NCI-H460 (cell line): ENCODE measurements around the gene HCLS1. TPM values are rescaled to one million over a fixed set of nuclear protein-coding genes. Genes with fewer than 3 reads are reported as not detected.

Experiments used
- DNase-seq: peaks from one replicate; pipeline ENCODE4 v3.0.0-alpha.2; 2016; ENCODE audit warnings: low read depth; ENCODE audit errors: extremely low read depth
- total RNA-seq: library from RNA; depleted of rRNA; stranded (reverse); fragments of >200 nt; shearing (Covaris generic); gene quantifications from 2 replicates; pipeline ENCODE4 v1.2.3, GENCODE V29; 2014

Gene HCLS1
- total RNA-seq, 1 experiment from 2014 or later, result 7.3 TPM

DNA sequence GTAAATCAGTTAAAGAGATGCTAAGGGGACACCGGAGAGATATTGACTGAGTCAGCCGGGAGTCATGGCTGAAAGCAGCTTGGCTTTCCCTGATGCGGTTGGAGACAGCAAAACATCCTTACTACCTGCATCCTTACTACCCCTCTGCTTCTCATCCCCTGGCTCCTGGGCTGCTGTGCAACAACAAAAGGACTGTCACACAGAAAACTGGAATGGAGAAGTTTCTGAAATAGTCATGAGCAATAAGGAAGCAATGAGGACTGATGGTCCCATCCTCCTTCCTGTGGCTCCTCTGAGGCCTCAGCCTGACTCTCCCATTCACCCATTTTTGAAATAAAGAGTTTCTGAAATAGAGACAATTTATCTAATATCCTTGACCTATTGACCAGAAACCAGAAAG, 1.1 kb downstream of the HCLS1 start:
- DNase-seq, result no peak

DNA sequence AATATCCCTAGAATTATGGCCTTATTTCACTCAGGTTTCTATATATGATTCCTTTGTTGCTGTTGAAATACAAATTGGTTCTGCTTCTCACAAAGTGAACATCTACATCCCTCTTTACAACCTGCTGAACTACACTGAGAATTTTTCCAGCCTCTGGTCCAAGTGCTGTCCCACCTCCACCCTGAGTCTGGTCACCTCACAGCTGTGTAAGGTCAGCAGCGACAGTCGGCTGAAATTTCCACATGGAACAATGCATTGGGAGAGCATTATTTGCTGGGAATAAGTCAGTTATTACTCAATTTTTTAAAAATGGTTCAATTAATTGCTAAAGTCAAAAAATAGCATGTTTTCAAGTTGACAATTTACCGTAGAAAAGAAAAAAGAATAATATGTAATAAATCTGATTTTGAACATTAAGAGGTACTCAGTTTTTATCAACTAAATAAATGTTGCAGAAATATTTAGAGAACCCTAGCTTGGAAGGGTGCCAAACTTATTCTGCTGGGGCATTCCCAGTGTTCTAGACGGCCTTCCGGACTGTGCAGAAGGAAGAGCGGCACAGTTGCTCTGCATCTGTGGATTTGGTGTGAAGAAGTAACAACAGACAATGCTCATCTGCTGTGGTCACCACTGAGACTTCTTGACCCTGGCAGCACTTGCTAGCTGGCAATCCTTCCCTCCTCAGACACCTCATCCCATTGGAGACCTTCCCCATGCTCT, 1.8 kb downstream of the HCLS1 start:
- no peak for DNase-seq

DNA sequence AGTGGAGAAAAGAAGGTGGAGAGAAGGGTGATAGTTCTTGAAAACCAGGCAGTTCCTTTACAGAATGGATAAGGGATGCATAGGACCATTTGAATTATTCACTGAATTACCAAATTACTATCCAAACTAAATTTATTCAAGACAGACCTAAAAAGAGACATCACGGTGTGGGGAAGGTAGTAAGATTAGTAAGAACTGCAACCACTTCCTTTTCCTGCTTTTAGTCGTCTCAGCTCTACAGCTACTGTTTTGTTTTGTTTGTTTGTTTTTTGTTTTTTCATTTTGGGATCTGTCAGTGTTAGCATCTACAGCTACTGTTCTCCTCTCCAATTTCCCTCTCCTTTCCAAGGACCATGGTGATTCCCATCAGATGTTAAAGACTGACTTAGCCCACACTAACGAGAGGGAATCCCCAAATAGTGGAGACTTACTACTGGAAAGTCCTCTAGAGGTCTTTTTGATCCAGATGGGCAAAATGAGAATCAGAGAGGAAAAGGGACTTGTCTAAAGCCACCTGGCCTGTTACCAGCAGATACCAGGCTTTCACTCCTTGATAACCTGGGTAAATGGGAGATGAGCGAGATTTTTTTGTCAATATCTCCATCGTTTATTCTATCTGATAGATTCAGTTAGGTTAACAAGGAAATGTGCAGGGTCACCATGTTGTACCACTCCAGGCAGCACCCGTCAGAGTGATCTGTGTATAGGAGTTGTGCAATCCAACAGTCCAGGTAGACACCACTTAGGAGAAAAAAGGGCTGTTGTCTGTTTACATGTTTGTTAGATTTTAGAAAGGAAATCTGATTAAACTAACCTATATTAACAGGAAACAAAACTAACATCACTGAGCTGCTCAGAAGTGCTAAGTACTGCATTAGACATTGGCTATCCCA, 6.0 kb downstream of the HCLS1 start:
- DNase-seq, result no peak

DNA sequence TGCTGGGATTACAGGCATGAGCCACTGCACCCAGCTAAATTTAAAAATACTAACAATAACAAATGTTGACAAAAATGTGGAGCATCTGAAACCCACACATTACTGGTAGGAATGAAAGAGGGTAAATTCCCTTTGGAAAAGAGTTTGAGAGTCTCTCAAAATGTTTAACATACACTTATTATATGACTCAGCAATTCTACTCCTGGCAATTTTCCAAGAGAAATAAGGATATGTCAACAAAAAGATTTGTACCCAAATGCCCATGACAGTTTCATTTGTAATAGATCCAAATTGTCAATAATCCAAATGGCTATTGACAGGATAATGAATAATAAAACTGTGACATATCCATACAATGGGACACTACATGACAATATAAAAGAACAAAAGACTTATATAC, 9.0 kb downstream of the HCLS1 start:
- peak; percentile 40 for DNase-seq

DNA sequence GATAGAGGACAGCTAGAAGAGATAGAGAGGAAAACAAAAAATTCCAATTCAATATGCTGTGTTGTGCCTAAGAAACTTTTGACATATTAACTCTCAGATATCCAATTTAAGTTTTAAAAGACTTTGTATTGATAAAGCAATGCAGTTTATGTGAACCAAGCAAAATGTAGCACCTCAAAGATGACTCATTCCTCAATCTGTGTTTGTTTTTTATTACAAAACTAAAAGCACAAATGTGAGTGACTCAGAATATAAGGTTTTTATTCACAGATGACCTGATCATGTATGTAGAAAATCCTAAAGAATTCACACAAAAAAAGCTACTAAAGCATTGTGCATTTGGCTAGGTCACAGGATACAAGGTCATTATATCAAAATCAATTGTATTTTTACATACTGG, 11.1 kb downstream of the HCLS1 start:
- no peak for DNase-seq

DNA sequence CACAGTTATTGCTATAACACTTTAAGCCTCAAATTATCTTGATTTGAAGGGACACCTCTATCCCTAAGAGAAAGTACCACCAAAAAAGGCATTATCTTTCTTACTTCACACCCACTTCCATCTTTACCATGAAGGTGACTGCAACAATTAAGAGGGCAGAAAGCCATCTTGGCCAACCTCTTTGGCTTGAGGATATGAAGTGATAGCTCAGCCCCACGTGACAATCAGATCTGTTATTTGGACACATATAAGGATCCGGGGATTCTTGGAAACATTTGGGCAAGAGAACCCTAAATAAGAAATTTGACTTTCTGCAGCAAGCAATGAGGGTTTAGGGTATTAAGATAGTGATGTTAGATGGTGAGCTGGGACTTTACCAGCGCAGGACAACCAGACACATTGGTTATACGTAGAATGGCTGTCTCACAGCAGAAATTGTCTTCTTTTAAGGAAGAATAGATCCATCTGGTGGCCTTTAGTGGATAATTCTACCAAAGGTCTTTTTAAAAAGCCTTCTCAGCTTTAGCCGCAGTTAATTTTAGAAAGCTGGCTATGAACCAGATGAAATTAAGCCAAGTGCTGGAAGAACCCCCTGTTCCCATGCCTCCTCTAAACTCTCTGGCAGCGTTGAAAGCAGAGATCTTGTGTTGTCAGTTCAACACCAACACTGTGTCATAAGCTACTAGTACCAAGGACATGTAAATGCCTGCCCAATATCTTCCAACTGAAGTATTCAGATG, 12.3 kb downstream of the HCLS1 start:
- DNase-seq, result no peak

DNA sequence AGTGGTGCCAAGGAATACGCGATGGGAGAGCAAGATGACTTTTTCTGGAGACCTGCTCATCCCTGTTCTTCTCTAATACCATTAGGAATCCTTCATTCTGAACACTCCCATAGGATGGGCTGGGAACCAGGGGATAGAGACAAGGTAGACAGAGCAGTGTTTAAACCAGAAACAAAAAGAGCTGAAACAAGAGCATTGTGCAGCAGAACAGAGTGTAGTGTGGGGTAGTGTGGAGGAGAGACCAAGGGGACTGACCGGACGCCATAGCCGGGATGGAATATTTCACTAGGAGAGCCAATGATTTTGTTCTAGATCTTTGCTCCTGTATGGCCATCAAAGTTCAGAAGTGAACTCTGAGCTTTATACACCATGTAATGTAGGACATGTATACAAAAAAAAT, 15.6 kb downstream of the HCLS1 start:
- DNase-seq, result no peak

DNA sequence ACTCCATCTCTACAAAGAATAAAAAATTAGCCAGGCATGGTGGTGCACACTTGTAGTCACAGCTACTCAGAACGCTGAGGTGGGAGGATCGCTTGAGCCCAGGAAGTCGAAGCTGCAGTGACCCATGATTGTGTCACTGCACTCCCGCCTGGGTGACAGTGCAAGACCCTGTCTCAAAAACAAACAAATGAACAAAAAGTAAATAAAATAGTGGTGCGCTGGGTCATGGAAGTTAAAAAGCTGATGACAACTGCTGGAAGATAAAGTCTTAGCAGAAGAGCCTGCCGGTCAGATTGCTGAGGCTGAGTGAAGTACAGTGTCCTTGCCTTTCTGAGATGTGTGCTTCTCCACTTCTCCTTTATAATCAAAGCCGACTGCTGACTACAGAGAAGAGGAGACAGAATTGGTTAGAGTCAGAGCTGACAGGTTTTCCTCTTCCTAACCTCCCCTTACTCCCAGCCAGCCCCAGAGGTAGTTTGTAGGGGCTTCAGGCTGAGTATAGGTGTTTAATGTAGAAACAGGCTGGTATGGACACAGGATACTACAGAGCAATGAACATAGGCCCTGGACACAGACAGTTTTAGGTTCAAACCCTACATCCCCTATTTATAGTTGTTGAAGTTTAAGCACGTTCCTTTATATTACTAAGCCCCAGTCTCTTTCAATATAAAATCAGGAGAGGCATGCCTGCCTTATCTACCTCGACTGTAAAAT, 17.9 kb downstream of the HCLS1 start:
- DNase-seq, result no peak

DNA sequence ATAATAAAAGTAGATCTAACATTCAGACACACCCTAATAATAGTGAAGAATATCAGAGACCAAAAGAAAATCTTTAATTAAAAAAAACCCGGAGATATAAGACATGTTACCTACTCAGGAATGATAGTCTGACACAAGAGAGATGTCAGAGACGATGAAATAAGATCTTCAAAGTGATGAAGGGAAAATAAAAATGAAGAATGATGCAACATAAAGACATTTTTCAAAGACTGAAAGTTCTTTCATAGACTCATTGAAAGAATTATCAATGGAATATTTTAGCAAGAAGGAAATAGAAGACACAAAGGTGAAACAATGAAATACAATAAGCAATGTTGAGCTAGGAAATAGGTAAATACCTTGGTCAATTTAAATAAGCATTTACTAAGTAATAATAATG, 19.6 kb downstream of the HCLS1 start:
- no peak for DNase-seq

DNA sequence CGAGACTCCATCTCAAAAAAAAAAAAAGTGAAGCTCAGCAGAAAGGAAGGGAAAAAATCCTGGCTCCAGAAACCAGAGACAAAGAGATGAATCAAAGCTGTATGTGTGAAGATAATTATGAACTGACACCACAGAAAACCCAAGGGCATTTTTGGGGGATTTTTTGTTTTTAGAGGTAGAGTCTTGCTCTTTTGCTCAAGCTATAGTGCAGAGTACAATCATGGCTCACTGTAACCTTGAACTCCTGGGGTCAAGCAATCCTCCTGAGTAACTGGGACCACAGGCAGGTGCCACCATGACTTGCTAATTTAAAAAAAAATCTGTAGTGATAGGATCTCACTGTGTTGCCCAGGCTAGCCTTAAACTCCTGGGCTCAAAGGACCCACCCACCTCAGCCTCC, 22.8 kb downstream of the HCLS1 start:
- DNase-seq, result no peak

DNA sequence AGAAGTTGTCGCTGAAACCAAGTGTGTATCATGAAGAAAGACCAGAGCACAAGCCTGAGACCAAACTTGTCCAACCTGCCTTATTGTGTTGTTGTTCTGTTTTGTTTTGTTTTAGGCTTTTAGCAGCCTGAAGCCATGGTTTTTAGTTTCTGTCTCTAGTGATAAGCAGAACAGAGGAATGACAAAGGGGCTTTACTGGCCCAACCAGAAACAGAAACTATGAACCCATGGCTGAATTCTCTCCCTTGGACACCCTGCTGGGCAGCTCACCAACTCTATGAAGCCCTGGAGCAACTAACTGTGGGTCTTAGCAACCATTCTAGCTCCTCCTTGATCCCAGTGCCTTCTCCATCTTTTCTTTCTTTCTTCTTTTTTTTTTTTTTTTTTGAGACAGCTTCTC, 30.3 kb downstream of the HCLS1 start:
- no peak for DNase-seq

DNA sequence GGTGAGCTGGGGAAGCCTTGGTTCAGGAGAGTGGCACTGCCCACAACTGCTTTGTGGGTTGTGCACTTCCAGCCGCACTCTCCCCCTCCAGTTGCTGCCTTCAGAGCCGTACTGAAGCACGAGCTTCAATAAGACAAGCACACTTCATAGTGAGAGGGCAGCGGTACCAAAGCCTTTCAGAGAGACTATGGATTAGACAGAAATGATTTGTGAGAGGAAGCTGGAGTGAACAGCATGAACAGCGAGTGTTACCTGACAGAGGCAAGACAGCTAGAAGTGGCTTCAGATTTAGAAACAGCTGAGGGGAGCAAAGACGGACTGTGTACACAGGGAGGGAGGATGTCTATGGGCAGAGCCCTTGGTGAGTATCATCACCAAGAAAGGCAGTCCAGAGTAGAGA, 31.1 kb downstream of the HCLS1 start:
- DNase-seq, result no peak

DNA sequence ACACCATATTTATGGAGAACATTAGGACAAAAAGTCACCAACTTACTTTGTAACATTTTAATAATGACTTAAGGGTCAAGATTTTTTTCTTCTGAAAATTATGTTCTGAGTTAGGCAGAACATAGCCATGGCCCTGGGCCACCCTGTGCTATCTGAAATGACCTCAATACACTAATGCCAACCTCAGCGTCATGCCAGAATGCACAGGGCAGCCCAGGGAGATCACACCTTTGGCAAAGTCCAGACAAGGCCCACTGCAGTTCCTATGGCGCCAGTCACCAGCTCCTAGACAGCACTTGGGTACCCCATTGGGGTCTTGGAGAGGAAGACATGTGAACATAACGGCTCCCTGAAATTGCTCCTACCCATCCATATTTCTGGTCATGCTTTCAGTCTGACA, 33.1 kb downstream of the HCLS1 start:
- DNase-seq, result no peak

DNA sequence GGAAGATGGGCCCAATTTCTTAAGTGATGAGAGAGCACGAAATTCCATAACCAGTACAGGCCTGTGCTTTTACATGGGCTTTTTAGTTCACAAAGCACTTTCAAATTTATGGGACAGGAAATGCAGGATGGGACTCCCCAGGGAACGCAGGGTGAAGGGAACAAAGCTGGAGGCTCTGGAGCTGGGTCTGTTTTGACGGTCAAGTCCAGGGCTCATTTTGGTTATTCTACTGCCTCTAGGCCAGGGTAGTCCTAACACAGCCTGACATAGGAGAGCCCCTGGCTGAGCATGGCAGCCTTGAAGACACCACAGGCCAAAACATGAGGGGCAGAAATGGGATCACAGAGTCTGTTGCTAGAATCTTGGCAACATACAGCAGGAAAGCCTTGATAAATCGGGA, 33.5 kb downstream of the HCLS1 start:
- no peak for DNase-seq

DNA sequence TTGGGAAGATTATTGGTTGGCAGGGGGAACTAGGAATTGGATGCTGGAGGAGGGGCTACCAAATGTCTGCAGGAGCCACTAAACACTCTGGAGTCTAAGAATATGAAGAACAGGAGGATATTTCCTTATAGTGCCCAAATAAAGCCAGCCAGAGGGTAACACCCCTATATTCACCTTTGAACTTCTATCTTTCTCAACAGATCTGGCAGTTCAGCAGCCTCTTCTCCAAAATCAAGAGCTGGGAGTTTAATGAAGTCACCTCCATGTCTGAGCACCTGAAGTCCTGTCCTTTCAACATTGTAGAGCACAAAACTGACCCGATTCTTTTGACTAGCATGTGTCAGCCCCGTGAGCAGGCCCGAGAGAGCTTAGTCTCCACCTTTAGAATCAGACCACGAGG, 34.2 kb downstream of the HCLS1 start:
- no peak for DNase-seq

DNA sequence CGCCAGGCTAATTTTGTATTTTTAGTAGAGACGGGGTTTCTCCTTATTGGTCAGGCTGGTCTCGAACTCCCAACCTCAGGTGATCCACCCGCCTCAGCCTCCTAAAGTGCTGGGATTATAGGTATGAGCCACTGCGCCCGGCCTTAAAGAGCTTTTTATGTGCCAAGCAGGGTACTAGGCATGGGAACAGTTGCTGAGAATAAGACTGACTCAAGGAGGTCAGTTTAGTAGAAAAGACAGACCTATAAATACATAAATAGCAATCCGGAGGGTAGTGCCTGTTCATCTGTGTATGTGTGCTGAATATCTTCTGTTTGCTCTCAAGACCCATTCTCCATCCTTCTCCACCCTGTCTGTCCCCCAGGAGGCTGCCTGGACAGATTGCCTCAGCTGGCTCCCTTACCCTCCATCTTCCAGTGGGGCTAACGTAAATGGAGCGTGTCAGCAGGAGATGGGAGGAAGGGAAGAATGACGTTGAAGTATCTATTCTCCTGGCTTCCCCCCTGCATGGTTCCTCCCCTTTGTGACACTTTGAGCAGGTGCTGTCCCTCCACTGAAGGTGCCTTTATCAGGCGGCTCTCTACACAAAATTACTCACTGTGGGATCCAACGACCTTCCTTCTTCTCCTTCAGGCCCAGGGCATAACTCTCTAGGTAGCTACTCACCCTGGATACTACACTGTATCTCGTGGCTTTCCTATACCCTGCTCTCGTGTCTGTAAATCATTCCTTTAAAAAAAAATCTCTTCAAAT, 36.4 kb downstream of the HCLS1 start:
- no peak for DNase-seq

DNA sequence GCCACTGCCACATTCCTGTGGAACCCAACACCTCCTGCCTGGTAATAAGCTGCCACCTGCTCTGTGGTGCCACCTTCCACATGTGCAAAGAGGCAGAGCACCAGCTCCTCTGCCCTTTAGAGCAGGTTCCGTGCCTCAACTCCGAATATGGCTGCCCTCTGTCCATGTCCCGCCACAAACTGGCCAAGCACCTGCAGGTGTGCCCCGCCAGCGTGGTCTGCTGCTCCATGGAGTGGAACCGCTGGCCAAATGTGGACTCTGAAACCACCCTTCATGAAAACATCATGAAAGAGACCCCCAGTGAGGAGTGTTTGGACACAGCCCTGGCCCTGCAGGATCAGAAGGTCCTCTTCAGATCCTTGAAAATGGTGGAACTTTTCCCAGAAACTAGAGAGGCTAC, 39.2 kb downstream of the HCLS1 start:
- DNase-seq, result no peak

DNA sequence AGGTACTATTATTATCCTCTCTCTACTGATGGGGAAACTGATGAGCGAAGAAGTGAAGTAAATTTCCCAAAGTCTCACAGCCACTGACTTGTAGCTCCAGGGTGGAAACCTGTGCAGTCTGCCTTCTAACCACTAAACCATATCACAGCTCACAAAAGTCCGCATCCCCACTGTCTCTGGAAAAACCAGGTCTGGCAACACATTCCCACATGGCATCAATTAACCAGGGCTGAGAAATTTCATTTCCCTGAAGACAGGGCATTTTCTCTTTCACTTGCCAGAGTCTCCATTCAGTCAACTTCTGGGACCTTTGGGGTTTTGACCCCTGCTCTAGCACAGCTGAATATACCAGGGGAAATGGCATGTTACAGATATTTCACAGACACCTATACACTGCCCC, 41.0 kb downstream of the HCLS1 start:
- no peak for DNase-seq

DNA sequence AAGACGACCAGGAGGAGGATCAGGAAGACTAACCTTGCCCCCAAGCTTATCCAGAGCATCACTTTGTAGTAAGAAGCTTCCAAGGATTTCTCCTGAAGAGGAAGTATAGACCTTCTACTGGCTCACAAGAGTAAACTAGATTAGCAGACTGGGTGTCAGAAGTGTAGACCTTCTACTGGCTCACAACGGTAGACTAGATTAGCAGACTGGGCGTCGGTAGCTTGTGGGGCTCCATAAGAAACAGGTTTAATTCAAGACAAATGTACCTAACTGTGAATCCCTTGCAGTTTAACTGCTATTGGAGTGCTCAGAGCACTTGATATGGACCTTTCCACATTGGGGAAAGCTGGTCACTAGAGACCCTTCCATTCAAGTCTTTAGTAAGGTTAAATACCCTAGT, 54.6 kb downstream of the HCLS1 start:
- no peak for DNase-seq

DNA sequence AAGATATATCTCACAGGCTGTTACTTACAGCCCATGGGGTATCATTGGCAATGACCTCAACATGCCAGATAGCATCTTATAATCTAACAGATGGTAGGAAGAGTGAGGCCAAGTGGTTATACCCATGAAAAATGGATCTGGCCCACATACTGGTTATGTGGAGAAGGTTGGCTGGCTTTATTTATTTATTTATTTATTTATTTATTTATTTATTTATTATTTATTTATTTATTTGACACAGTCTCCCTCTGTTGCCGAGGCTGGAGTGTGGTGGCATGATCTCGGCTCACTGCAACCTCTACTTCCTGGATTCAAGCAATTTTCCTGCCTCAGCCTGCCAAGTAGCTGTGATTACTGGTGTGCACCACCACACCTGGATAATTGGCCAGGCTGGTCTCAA, 55.9 kb downstream of the HCLS1 start:
- DNase-seq, result no peak
